ENCODE data around the gene ADD1.

ADD1 gene

GRCh38 chr4:2823671-2824328, 19.8 kb upstream of the ADD1 start:
- DNase-seq, result no peak

- DNase-seq, result no peak
These were observed 19.3 kb upstream of the ADD1 start for GRCh38 chr4:2824329-2824835.

GRCh38 chr4:2824836-2825381, 18.7 kb upstream of the ADD1 start:
- DNase-seq, result no peak

GRCh38 chr4:2825740-2826139, 17.9 kb upstream of the ADD1 start:
- DNase-seq, result no peak

DNA sequence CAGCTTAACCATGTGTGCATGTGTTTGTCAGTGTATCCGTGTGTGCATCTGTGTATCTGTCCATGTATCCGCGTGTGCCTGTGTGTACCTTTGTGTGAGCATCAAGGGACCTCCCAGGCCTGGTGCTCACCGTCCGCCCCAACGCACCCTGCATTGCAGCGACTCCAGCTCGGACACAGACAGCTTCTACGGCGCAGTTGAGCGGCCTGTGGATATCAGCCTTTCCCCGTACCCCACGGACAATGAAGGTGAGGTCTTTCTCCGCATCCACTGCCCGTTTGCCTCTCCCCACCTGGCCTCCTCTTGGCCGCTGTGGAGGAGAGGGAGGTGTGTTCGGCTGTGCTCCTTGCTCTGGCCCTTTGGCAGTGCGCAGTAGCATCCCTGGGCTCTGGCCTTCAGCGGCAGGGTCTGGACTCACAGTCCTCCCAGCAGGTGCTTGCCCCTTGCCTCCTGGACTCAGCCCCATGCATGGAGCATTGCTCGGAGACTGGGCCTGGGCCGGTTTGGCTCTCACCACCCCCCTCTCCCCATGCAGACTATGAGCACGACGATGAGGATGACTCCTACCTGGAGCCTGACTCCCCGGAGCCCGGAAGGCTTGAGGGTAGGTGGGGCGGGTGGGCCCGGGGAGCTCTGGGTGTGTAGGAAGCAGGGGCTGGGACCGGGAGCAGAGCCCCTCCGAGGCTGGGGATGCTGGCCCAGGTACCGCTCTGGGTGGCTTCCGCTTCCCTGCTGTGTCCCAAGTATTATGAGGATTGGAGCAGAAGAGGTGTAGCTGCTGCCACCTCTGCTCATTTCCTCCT, 16.4 kb upstream of the ADD1 start:
- DNase-seq, result no peak

GRCh38 chr4:2827874-2828751, 15.5 kb upstream of the ADD1 start:
- DNase-seq, result no peak

DNA sequence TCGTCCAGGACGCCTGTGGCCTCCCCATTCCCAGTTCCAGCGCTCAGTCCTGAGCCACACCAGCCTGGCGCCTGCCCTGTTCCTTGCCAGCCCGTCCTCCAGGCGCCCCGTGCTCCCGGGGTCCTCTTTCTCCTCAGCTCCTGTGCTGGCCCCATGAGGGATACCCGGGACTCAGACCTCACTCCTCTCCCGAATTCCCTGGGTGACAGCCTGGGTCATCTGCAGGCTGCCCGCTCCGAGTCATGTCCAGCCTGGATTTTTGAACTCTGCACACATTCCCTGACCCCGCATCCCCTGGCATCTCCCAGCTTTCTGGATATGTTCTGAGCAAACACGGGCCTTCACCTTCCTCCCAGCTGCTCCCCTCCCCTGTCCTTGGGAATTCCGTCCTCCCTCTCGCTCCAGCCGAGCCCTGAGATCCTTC, 14.9 kb upstream of the ADD1 start:
- no peak for DNase-seq

GRCh38 chr4:2829321-2829932, 14.2 kb upstream of the ADD1 start:
- DNase-seq, result no peak

GRCh38 chr4:2829933-2830451, 13.7 kb upstream of the ADD1 start:
- DNase-seq, result no peak

DNA sequence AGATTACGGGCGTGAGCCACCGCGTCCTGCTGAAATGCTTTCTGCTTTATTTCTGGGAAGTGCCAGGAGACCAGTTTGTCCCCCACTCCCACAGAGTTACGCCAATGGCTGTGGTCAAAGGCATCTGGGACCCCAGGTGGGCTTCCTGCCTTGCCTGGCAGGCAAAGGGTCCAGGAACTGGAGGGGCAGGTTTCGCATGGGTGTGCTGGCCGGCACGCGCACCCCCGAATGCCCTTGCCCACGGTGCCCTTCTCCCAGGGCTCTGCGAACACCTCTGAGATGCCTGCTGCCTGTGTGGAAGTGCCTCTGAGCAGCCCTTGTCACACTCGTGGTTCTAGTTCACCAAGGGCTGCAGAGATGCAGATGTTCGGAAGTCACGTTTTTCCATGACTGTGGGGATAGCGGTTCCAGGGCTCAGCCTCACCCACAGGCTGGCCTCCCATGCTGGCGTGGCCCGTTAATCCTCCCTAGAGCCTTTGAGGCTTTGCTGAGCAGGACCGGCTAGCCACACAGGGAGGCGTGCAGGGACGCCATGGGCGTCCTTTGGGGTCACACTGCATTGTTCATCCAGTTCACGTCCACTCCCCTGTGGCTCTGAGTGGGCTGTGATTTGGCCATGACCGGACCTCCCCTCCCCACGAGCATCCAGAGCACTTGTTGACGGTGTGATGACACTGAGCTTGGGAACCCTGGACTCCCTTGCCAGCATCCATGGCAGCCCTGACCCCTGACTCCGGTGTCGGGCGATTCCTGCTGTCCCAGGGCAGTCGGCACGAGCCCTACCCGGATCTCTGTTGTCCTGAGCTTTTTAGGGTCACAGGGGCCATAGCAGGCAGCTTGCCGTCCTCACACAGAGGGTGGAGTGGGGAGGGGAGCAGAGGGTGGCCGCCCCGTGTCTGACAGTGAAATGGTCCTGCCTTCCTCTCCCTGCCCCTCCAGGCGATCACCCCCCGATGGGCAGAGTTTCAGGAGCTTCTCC, 12.7 kb upstream of the ADD1 start:
- DNase-seq, result no peak

GRCh38 chr4:2831611-2832308, 11.9 kb upstream of the ADD1 start:
- no peak for DNase-seq

- no peak for DNase-seq
These were observed 11.2 kb upstream of the ADD1 start for GRCh38 chr4:2832309-2832980.

- no peak for DNase-seq
These were observed 10.5 kb upstream of the ADD1 start for GRCh38 chr4:2832981-2833670.

DNA sequence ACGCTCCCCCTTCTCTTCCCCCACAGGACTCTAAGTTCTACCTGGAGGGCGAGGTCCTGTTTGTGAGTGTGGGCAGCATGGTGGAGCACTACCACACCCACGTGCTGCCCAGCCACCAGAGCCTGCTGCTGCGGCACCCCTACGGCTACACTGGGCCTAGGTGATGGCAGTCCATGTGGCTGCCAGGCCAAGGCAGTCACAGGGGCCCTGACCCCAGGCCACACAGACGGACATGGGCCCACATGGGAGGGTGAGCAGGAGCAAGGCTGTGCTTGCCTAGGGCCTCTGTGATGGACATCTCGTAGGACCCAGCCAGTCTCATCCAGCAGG, 10.0 kb upstream of the ADD1 start:
- no peak for DNase-seq

GRCh38 chr4:2834001-2834921, 9.4 kb upstream of the ADD1 start:
- no peak for DNase-seq

DNA sequence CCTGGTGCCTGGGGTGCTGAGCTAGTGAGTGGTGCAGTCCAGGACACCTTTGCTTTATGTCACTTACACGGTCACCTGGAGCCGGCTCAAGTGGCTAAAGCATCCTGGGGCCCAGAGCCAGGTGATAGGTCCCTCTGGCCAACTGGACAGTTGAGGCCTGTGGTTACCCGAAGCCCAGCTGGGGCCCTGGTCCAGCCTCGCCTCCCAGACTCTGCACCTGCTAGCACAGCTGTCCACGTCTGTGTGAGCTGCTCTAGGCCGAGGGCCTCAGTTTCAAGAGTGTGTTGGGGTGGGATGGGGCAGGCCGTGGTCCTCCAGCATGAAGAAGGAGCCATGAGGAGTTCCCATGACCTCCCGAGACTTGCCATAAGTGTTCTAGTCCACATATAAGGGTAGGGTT, 7.7 kb upstream of the ADD1 start:
- no peak for DNase-seq

GRCh38 chr4:2836391-2836859, 7.2 kb upstream of the ADD1 start:
- DNase-seq, result no peak

Measured in GOT3 (cell line).